Mesenchymal stem cell (in vitro differentiated cells and primary cell): ENCODE measurements around the gene TRIM27.

Source experiments
- DNase-seq: peaks from one replicate; pipeline ENCODE4 v3.0.0-alpha.2; 2013
- H2AFZ ChIP-seq: one replicate; pipeline ENCODE4 v1.6.1; 2013; ENCODE audit warnings: low read depth, mild to moderate bottlenecking, control low read depth, inconsistent platforms, low read length, moderate library complexity
- H2AK5ac ChIP-seq: 2 replicates; pipeline ENCODE4 v1.6.1; 2013; ENCODE audit warnings: low read length, moderate library complexity, mild to moderate bottlenecking, inconsistent platforms; ENCODE audit not compliant: severe bottlenecking
- H2BK120ac ChIP-seq: one replicate; pipeline ENCODE4 v1.6.1; 2013; ENCODE audit warnings: low read depth, mild to moderate bottlenecking, inconsistent platforms, low read length, moderate library complexity
- H2BK12ac ChIP-seq, 2 experiments: one replicate each; pipeline ENCODE4 v1.6.1; 2013; ENCODE audit warnings: inconsistent platforms in 2 of 2, low read length in 2 of 2, mild to moderate bottlenecking in 2 of 2, moderate library complexity in 2 of 2, control low read depth in 1 of 2
- H2BK15ac ChIP-seq: one replicate; pipeline ENCODE4 v1.6.1; 2013; ENCODE audit warnings: mild to moderate bottlenecking, low read depth, inconsistent platforms; ENCODE audit not compliant: poor library complexity, severe bottlenecking
- H2BK5ac ChIP-seq: 2 replicates; pipeline ENCODE4 v1.6.1; 2013; ENCODE audit warnings: low read depth, mild to moderate bottlenecking, low read length, control low read depth, inconsistent platforms; ENCODE audit not compliant: poor library complexity, severe bottlenecking
- H3K14ac ChIP-seq, 2 experiments: one replicate each; pipeline ENCODE4 v1.6.1; 2013; ENCODE audit warnings: inconsistent platforms in 2 of 2, low read length in 2 of 2, control low read depth in 1 of 2, mild to moderate bottlenecking in 1 of 2, moderate library complexity in 1 of 2
- H3K18ac ChIP-seq, 2 experiments: one replicate each; pipeline ENCODE4 v1.6.1; 2013; ENCODE audit warnings: inconsistent platforms in 2 of 2, low read length in 2 of 2, control low read depth in 1 of 2, low read depth in 1 of 2, mild to moderate bottlenecking in 1 of 2
- H3K23ac ChIP-seq, 2 experiments: one replicate each; pipeline ENCODE4 v1.6.1; 2013; ENCODE audit warnings: inconsistent platforms in 2 of 2, low read length in 2 of 2, mild to moderate bottlenecking in 2 of 2, moderate library complexity in 2 of 2, control low read depth in 1 of 2
- H3K27ac ChIP-seq: 2 replicates; pipeline ENCODE4 v1.5.1; 2013; ENCODE audit warnings: mild to moderate bottlenecking, moderate library complexity, low read length, control low read depth, inconsistent platforms; ENCODE audit not compliant: poor library complexity, severe bottlenecking
- H3K27me3 ChIP-seq, 2 experiments: 2 replicates each; pipeline versions ENCODE4 v1.6.1 to v1.7.0; 2013; ENCODE audit warnings: low read length in 2 of 2, mild to moderate bottlenecking in 2 of 2, moderate library complexity in 2 of 2, control low read depth in 1 of 2, inconsistent platforms in 1 of 2; ENCODE audit not compliant: control insufficient read depth in 1 of 2, insufficient read depth in 1 of 2
- H3K36me3 ChIP-seq, 2 experiments: 2 replicates each; pipeline versions ENCODE4 v1.6.1 to v1.7.0; 2013; ENCODE audit warnings: low read length in 2 of 2, control low read depth in 1 of 2, inconsistent platforms in 1 of 2, low read depth in 1 of 2, mild to moderate bottlenecking in 1 of 2; ENCODE audit not compliant: insufficient read depth in 2 of 2, control insufficient read depth in 1 of 2
- H3K4ac ChIP-seq, 2 experiments: one replicate each; pipeline ENCODE4 v1.6.1; 2013; ENCODE audit warnings: inconsistent platforms in 2 of 2, low read length in 2 of 2, mild to moderate bottlenecking in 2 of 2, moderate library complexity in 2 of 2, control low read depth in 1 of 2, low read depth in 1 of 2
- H3K4me1 ChIP-seq: 2 replicates; pipeline ENCODE4 v1.6.1; 2013; ENCODE audit warnings: low read depth, low read length, control low read depth; ENCODE audit not compliant: control insufficient read depth, insufficient read depth
- H3K4me2 ChIP-seq: 2 replicates; pipeline ENCODE4 v1.6.1; 2013; ENCODE audit warnings: low read length, mild to moderate bottlenecking, inconsistent platforms; ENCODE audit not compliant: poor library complexity, severe bottlenecking
- H3K4me3 ChIP-seq, 2 experiments: 2 replicates each; pipeline versions ENCODE4 v1.5.1 to v1.7.0; 2013; ENCODE audit warnings: low read length in 2 of 2, mild to moderate bottlenecking in 2 of 2, control low read depth in 1 of 2, low read depth in 1 of 2; ENCODE audit not compliant: insufficient read depth in 1 of 2
- H3K79me1 ChIP-seq: replicated peaks from 2 replicates; pipeline ENCODE4 v1.6.1; 2013; ENCODE audit warnings: mild to moderate bottlenecking, control low read depth, low read length, inconsistent platforms; ENCODE audit not compliant: poor library complexity, severe bottlenecking
- H3K9ac ChIP-seq: 2 replicates; pipeline ENCODE4 v1.7.0; 2013; ENCODE audit warnings: mild to moderate bottlenecking, low read length, moderate library complexity
- H3K9me3 ChIP-seq: 2 replicates; pipeline ENCODE4 v1.7.0; 2013; ENCODE audit warnings: mild to moderate bottlenecking, low read length; ENCODE audit not compliant: control insufficient read depth
- H4K8ac ChIP-seq: one replicate; pipeline ENCODE4 v1.6.1; 2013; ENCODE audit warnings: inconsistent platforms, mild to moderate bottlenecking, low read length, moderate library complexity
- H4K91ac ChIP-seq: one replicate; pipeline ENCODE4 v1.6.1; 2013; ENCODE audit warnings: mild to moderate bottlenecking, low read length, inconsistent platforms
- whole genome bisulfite sequencing: methylation state at CpG from one replicate; pipeline ENCODE4 v1.1.7; 2013; ENCODE audit warnings: mixed read lengths; 5-methylcytosine and 5-hydroxymethylcytosine counted together

TRIM27 gene

GRCh38 chr6:28944412-28944865 is 20.7 kb upstream of the TRIM27 start:
- Histone ChIP-seq H3K79me1 (no peaks in the 10 kb centered on the region), H3K23ac (no peak overlapping the region), H2BK12ac (no peak overlapping the region), H3K36me3 (no peaks in the 10 kb centered on the region), H4K8ac (no peak overlapping the region), H2AK5ac (no peak overlapping the region), H3K18ac (peak overlapping the region in 1 of 2 experiments; percentile 76), H3K9me3 (no peaks in the 10 kb centered on the region), H3K14ac (no peak overlapping the region), H3K4ac (peak overlapping the region in 1 of 2 experiments; percentile 45), H2BK15ac (no peak overlapping the region), H2BK120ac (no peak overlapping the region), H3K27me3 (no peaks in the 10 kb centered on the region), H3K9ac (peak overlapping the region; percentile 94), H3K4me2 (peak overlapping the region; percentile 59), H3K27ac (peak overlapping the region; percentile 68), H3K4me3 (peak overlapping the region; percentile 63 to 94), H3K4me1 (peaks cover 4% of the 10 kb centered on the region), H2BK5ac (peak overlapping the region; percentile 24), H4K91ac (no peak overlapping the region), H2AFZ (peak overlapping the region; percentile 80)
- 0% methylated on average over 8 of the region's 12 CpGs for WGBS
- peak; percentile 88 for DNase-seq

- no peak overlapping the region for H2AK5ac ChIP-seq
- H3K27ac ChIP-seq = peak overlapping the region; percentile 68
- H3K4me2 ChIP-seq = peak overlapping the region; percentile 59
- H3K36me3 ChIP-seq = no peaks in the 10 kb centered on the region
- H3K14ac ChIP-seq = peak overlapping the region in 1 of 2 experiments; percentile 53
- WGBS = 2% methylated on average over 31 of the region's 33 CpGs
- no peaks in the 10 kb centered on the region for H3K27me3 ChIP-seq
- H2AFZ ChIP-seq = peak overlapping the region; percentile 80
- peak overlapping the region; percentile 63 to 94 for H3K4me3 ChIP-seq
- H2BK12ac ChIP-seq = no peak overlapping the region
- H3K79me1 ChIP-seq = no peaks in the 10 kb centered on the region
- peak overlapping the region; percentile 16 for H4K8ac ChIP-seq
- peak overlapping the region in 1 of 2 experiments; percentile 45 for H3K4ac ChIP-seq
- H3K18ac ChIP-seq = peak overlapping the region; percentile 18 to 76
- H4K91ac ChIP-seq = no peak overlapping the region
- no peak overlapping the region for H3K23ac ChIP-seq
- peak; percentile 82 for DNase-seq
- peak overlapping the region; percentile 24 for H2BK5ac ChIP-seq
- H2BK15ac ChIP-seq = no peak overlapping the region
- H3K9me3 ChIP-seq = no peaks in the 10 kb centered on the region
- peaks cover 4% of the 10 kb centered on the region for H3K4me1 ChIP-seq
- no peak overlapping the region for H2BK120ac ChIP-seq
- H3K9ac ChIP-seq = peak overlapping the region; percentile 94
These were observed 20.0 kb upstream of the TRIM27 start for GRCh38 chr6:28943557-28944411.

- Histone ChIP-seq H3K4me1 (peaks cover 4% of the 10 kb centered on the region), H3K27me3 (no peaks in the 10 kb centered on the region), H3K18ac (no peak overlapping the region), H3K14ac (no peak overlapping the region), H3K79me1 (no peaks in the 10 kb centered on the region), H3K36me3 (no peaks in the 10 kb centered on the region), H3K4me3 (peak overlapping the region in 1 of 2 experiments; percentile 94), H4K91ac (no peak overlapping the region), H2AK5ac (no peak overlapping the region), H2BK12ac (no peak overlapping the region), H2BK120ac (no peak overlapping the region), H3K4ac (no peak overlapping the region), H4K8ac (no peak overlapping the region), H2BK5ac (no peak overlapping the region), H2BK15ac (no peak overlapping the region), H3K4me2 (peak overlapping the region; percentile 59), H3K9me3 (no peaks in the 10 kb centered on the region), H3K23ac (no peak overlapping the region), H3K9ac (peak overlapping the region; percentile 94), H3K27ac (no peak overlapping the region), H2AFZ (no peak overlapping the region)
- WGBS = 33% methylated on average over 6 of the region's 6 CpGs
- DNase-seq = no peak
These were observed 19.4 kb upstream of the TRIM27 start for GRCh38 chr6:28943223-28943556.

GRCh38 chr6:28941684-28942448 is 18.1 kb upstream of the TRIM27 start:
- Histone ChIP-seq H4K91ac (no peak overlapping the region), H3K9ac (peak overlapping the region; percentile 89), H2BK12ac (no peak overlapping the region), H2AK5ac (no peak overlapping the region), H3K4me3 (peak overlapping the region in 1 of 2 experiments; percentile 90), H3K4me2 (peak overlapping the region; percentile 70), H3K18ac (no peak overlapping the region), H3K27me3 (no peaks in the 10 kb centered on the region), H3K27ac (no peak overlapping the region), H3K23ac (no peak overlapping the region), H3K9me3 (no peaks in the 10 kb centered on the region), H3K4ac (no peak overlapping the region), H3K14ac (no peak overlapping the region), H2AFZ (no peak overlapping the region), H3K79me1 (no peaks in the 10 kb centered on the region), H4K8ac (no peak overlapping the region), H2BK120ac (no peak overlapping the region), H3K36me3 (no peaks in the 10 kb centered on the region), H2BK15ac (no peak overlapping the region), H3K4me1 (peaks cover 4% of the 10 kb centered on the region), H2BK5ac (no peak overlapping the region)
- no peak for DNase-seq
- WGBS = 2% methylated on average over 7 of the region's 13 CpGs
